ENCODE data around the gene KLK10.

DNA sequence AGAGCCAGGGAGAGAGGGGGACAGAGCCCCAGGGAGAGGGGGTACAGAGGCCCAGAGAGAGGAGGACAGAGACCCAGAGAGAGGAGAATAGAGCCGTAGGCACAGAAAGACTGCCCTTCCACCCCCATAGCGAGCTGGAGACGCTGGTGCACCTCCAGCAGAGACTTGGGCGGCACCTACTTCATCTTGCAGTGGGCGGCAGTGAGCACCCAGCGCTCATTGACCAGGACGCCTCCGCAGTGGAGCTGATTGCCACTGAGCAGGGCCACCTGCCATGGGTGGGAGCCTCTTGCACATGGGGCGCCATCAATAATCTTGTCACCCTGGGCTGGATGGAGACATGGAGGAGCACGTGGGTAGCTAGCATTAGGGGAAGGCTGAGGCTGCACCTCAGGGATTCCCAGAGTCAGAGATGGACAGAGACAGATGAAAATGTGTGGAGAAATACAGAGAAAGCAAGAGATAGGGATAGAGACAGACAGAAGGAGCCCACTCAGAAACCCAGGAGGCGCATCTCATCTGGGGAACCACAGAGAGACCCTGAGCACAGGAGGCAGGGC, 37.8 kb downstream of the KLK10 start:
- TF ChIP-seq, protein P1, sequence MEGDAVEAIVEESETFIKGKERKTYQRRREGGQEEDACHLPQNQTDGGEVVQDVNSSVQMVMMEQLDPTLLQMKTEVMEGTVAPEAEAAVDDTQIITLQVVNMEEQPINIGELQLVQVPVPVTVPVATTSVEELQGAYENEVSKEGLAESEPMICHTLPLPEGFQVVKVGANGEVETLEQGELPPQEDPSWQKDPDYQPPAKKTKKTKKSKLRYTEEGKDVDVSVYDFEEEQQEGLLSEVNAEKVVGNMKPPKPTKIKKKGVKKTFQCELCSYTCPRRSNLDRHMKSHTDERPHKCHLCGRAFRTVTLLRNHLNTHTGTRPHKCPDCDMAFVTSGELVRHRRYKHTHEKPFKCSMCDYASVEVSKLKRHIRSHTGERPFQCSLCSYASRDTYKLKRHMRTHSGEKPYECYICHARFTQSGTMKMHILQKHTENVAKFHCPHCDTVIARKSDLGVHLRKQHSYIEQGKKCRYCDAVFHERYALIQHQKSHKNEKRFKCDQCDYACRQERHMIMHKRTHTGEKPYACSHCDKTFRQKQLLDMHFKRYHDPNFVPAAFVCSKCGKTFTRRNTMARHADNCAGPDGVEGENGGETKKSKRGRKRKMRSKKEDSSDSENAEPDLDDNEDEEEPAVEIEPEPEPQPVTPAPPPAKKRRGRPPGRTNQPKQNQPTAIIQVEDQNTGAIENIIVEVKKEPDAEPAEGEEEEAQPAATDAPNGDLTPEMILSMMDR (IDR thresholded peaks at IDR 0.05) = no peak
- no peak for TF ChIP-seq POLR2A (IDR thresholded peaks at IDR 0.05)

Measured in upper lobe of left lung (tissue), 4 donors.